AG08395 (cell line): ENCODE measurements around the gene HECTD2.
"Not testable (repeated sequence)": the region's sequence is repeated elsewhere in the genome, so short reads cannot be mapped to it uniquely, and the experiment has no call there.

ENCODE experiments used
- DNase-seq: peaks from one replicate; pipeline ENCODE4 v3.0.0; 2012; ENCODE audit warnings: mixed read lengths, low spot score

HECTD2 gene, protein sequence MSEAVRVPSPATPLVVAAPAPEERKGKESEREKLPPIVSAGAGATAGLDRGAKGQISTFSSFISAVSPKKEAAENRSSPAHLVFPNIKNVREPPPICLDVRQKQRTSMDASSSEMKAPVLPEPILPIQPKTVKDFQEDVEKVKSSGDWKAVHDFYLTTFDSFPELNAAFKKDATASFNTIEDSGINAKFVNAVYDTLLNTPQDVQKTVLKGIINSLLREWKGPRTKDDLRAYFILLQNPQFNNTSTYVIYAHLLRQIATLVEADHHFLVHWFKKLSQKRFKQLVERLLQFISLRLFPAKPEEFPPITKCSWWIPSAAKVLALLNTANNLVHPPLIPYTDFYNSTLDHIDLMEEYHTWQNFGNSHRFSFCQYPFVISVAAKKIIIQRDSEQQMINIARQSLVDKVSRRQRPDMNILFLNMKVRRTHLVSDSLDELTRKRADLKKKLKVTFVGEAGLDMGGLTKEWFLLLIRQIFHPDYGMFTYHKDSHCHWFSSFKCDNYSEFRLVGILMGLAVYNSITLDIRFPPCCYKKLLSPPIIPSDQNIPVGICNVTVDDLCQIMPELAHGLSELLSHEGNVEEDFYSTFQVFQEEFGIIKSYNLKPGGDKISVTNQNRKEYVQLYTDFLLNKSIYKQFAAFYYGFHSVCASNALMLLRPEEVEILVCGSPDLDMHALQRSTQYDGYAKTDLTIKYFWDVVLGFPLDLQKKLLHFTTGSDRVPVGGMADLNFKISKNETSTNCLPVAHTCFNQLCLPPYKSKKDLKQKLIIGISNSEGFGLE

GRCh38 chr10:91409869-91410637 lies at the start of gene HECTD2:
Gene HECTD2, plus strand, starts transcription at chr10:91410344. Its CDS starts 95 bp downstream, at chr10:91410439.
- peak; percentile 76 for DNase-seq

DNA sequence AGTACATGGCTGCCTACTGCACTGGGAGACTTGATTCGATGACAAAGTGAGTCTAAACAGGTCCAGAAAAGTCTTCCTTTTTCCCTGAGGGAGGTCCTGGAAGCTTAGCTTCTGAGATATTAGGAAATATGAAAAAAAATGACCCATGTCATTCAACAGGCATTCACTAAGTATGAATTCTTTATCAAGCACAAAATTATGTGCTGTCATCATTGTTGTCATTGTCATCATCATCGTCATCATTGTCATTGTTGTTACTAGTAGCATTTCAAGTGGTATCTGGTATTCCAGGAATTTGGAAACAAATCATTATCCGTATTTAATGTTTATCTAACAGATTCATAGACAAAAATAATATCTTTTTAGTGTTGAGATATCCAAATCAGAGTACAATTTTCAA lies 49.7 kb upstream of the HECTD2 start:
- no peak for DNase-seq

- DNase-seq, result not testable (repeated sequence)
These were observed 44.6 kb upstream of the HECTD2 start for GRCh38 chr10:91365519-91365918.

- no peak for DNase-seq
These were observed 43.4 kb upstream of the HECTD2 start for GRCh38 chr10:91366704-91367103.

- no peak for DNase-seq
These were observed 43.0 kb upstream of the HECTD2 start for GRCh38 chr10:91367127-91367531.

DNA sequence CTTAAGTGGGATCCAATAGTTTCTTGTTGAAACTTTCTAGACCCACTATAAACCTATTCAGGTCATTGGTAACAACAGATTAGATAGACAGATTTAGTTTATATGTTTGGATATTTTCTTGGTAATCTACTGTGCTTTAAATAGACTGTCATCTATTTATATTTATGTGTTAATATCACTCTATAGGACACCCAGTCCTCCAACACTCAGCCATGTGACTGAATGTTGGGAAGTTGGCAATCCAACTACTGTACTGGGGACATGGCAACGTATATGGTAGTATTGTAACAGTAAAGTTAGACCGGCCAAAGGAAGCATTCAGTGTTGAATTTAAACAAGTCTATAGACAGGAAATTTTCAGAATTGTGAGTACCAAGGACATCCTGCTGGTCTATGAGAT lies 42.6 kb upstream of the HECTD2 start:
- no peak for DNase-seq

- DNase-seq, result peak; percentile 78
These were observed 40.1 kb upstream of the HECTD2 start for GRCh38 chr10:91369978-91370589.

GRCh38 chr10:91374052-91374451 lies 36.1 kb upstream of the HECTD2 start:
- DNase-seq, result no peak

GRCh38 chr10:91378061-91378460 lies 32.1 kb upstream of the HECTD2 start:
- DNase-seq, result no peak

- no peak for DNase-seq
These were observed 29.3 kb upstream of the HECTD2 start for GRCh38 chr10:91380873-91381256.

DNA sequence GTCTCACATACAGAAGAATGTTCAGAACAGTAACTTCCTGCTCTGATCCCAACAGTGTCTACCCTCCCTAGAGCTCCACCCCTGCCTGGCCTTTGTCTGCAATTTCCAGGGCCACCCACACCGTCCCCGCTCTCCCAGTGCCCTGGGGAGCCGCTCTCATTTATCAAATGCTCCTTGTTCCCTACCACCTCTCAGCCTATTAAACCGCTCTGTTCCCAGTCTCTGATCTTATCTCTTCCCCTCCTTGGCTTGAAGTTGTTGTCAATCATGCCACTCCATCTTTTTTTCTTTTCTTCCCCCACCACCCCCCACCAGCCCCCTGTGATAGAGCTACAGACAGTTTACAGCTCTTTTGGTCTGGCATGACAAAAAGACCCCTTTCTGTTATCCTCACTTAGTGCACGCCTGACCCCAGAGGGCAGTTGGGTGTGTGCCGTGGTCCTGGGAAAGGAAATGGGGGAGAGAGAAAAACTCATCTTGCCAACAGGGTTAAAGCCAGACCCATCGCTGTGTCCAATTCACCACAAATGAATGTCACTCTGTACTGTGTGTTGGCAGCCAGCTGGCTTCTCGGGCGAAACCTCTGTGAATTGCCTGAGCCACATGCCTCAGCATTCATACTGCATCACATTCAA lies 28.8 kb upstream of the HECTD2 start:
- peak; percentile 4 for DNase-seq

GRCh38 chr10:91385306-91386085 lies 24.6 kb upstream of the HECTD2 start:
- DNase-seq, result no peak

DNA sequence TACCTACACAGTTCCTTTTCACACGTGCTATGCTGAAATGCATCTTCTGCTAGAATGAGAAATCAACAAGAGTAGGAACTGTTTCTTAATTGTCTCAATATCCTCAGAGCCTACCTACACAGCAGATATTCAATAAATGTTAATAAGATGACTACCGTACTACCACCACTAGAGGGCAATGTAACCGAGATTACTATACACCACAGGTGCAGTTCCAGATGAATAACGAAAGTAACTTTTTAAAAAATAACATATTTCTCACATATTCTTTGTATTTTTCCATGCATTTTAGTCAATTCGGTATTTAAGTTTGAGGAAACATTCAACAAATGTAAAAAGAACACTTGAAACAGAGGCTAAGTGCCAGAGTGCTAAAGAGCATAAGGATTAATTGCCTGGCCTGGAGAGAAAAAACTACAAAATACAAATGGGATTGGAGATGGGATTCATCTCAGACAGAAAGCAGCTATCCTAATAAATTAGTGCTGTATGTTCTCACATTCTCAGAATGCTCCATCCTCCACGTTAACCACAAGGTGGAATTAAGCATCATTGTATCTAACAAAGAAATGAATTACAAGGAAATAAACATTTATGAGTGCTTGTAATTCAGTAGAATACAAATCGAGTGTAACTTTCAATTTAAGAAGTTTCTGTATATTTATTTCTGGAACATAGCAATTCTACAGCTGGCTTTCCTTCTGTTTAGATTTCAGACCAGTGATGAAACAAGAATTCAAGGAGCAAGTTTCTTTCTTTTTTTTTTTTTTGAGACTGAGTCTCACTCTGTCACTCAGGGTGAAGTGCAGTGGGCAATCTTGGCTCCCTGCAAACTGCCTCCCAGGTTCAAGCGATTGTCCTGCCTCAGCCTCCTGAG lies 20.3 kb upstream of the HECTD2 start:
- peak; percentile 37 for DNase-seq

DNA sequence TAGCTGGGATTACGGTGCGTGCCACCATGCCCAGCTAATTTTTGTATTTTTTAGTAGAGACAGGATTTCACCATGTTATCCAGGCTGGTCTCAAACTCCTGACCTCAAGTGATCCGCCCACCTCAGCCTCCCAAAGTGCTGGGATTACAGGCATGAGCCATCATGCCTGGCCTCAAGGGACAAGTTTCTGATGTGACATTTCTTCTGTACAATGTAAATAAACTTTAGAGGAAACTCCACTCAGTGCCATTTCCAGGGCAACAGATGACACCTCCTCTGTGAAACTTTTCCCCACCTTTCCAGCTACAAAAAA lies 19.7 kb upstream of the HECTD2 start:
- DNase-seq, result not testable (repeated sequence)

DNA sequence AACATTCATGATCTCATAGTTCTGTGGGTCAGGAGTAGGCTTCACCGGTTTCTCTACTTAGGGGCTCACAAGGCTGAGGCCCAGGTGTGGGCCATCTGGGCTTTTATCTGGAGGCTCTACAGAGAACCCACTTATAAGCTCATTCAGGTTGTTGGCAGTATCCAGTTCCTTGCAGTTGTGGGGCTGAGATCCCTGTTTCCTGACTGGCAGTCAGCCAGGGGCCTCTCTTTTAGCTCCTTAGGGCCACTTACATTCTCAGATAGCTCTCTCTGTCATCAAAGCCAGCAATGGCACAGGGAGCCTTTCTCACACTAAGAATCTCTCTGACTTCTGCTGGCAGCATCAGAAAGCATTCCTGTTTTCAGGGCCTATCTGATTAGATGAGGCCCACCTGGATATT lies 18.2 kb upstream of the HECTD2 start:
- DNase-seq, result no peak

- DNase-seq, result no peak
These were observed 3.8 kb upstream of the HECTD2 start for GRCh38 chr10:91406322-91406721.

DNA sequence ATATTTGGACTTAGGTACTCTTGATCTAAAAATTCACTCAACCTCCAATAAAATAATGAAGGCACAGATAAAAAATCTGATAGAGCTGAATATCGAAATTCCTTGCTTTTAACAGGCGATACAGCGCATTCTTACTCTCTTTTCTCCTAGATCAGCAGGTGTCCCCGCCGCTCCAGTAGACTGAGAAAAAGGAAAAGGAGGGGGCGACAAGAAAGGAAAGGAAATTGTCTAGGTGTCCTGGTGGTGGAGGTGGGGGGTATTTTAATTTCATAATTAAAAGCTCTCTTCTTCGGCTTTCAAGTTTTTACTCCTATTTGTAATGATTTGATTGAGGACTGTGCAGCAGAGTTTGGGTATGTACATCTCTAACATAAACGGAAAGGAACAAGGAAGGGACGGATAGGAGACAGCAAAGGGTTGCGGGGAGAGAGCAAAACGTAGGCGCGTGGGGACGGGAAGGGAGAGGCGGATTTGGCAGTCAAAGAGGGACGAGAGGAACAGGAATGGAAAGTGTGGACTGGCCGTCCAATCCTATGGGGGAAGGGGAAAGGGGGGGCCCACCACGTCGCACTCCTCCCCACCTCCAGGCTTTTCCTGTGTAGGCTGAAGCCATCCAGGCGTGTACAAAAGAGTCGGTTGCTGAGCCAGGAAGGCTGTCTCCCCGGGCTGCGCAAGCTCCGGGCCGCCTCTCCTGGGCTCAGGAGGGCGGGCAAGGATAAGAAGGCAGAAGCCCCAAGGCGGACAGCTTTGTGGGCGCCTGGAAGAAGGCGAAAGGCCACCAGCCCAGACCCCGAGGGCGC lies 875 bp upstream of the HECTD2 start:
- DNase-seq, result peak; percentile 86

DNA sequence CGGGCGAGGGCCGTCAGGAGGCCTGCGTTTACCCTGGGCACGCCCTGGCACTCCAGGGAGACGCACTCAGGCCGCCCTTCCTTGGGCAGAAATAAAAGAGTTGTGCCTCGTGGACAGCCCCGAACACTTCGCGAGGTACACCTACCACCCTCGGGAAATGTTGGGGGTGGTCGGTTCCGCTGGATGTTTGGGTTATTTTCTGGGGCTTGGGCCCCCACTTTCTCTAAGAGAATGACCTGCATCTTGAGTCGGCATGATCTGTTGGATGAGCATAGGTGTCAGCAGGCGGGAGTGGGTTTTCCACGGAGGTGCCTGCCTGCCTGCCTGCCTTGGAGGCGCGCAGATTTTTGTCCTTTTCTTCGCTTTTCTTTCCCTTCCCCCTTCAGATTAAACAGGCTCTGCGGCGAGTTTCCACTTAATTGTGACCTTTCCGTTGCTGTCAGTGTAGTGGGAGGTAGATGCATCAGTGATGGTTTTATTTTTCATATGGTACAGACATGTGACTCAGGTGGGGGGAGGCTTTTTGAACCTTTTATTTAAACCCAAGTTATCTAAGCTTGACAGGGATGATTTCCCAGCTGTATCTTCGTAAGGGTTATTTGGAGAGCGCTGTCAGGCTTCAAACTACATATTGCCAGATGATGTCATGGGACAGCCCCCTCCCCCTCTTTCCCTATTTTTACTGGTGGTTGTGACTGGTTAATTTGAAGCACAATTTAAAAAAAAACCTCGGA lies 661 bp downstream of the HECTD2 start:
- DNase-seq, result peak; percentile 38
